Hepatic stellate cell (primary cell): ENCODE measurements around the gene ITIH4.
"Not testable (repeated sequence)": the region's sequence is repeated elsewhere in the genome, so short reads cannot be mapped to it uniquely, and the experiment has no call there.

Experiments
- DNase-seq: peaks from one replicate; pipeline ENCODE4 v3.0.0; 2011; ENCODE audit warnings: low spot score

Gene ITIH4

DNA sequence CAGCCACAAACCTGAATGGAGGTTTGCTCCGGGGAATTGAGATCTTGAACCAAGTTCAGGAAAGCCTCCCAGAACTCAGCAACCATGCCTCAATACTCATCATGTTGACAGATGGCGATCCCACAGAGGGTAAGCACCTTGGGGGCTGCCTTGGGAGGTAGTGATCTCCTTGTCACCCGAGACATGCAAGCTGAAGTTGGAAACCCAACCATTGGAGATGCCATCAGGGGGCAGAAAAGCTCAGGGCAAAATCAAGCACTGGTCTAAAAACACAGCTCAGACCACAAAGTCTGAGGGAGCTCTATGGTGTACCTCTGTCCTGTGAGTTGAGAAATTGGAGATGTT, 47.3 kb downstream of the ITIH4 start:
- no peak for DNase-seq

DNA sequence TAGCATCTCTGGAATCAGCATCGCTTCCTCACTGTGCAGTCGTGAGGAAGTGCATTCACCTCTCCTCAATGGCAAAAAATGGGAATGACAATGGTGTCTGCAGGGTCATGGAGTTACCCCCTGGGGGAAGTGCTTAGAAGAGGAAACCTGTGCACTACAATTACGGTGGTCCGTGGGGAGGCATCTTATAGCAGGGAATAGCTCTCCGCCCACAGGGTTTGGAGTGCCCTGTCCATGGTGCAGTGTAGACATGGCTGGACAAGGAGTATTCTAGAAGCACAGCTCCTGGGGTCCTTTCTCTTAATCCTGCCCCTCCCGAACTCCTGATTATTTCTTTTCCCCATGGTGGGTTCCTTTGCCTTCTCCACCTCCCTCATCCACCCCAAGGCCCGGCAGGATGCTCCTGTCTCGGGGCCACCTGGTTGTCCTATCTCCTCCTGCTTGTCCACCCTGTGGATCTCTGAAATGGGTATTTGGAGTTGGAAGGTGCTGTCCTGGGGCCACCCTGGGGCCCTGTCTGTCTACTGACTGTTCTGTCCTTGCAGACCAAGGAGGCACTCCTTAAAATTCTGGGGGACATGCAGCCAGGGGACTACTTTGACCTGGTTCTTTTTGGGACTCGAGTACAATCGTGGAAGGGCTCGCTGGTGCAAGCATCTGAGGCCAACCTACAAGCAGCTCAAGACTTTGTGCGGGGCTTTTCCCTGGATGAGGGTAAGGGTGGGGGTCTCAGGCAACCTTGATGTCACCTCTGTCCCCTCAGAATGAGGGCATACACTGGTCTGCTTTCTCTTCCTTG, 47.9 kb downstream of the ITIH4 start:
- no peak for DNase-seq

DNA sequence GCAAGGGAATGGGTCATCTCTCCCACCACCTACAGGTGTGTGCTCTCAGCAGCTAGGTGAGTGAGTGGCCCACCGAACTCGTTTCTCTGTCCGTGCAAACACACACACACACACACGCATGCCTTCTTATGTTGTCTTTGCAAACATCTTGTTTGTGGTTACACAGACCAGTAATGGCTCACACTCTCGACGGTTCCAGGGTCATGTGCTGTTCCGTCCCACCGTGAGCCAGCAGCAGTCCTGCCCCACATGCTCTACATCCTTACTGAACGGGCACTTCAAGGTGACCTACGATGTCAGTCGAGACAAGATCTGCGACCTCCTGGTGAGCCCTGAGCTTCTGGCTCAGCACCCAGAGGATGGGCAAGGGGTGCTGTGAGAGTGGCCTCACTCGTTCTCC, 48.7 kb downstream of the ITIH4 start:
- no peak for DNase-seq

DNA sequence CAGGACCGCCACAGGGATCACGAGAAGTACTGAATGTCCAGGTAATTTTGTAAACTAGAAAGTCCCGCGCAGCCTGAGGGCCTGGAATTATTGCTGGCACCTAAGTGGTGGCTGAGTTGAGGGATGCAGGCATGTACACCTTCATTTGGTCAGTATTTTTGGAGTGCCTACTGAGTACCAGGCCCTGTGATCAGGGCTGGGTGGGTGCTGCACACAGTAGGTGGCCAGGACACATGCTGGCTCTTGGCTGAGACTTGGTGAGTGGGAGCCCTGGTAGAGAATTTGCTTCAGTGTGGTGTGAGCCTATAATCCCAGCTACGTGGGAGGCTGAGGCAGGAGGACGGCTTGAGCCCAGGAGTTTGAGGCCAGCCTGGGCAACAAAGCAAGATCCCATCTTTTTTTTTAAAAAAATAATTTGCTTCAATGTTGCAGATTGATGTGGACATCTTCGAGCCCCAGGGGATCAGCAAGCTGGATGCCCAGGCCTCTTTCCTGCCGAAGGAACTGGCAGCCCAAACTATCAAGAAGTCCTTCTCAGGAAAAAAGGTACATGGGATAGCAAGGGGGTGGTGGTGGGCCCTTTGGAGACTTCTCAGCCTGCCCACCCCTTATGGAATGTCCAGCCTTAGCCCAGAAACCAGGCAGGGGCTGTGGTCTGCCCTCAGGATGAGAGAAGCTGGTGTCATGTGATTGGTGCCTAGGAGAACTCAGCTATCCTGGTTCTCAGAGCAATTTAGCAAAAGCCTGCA, 50.5 kb downstream of the ITIH4 start:
- DNase-seq = no peak

DNA sequence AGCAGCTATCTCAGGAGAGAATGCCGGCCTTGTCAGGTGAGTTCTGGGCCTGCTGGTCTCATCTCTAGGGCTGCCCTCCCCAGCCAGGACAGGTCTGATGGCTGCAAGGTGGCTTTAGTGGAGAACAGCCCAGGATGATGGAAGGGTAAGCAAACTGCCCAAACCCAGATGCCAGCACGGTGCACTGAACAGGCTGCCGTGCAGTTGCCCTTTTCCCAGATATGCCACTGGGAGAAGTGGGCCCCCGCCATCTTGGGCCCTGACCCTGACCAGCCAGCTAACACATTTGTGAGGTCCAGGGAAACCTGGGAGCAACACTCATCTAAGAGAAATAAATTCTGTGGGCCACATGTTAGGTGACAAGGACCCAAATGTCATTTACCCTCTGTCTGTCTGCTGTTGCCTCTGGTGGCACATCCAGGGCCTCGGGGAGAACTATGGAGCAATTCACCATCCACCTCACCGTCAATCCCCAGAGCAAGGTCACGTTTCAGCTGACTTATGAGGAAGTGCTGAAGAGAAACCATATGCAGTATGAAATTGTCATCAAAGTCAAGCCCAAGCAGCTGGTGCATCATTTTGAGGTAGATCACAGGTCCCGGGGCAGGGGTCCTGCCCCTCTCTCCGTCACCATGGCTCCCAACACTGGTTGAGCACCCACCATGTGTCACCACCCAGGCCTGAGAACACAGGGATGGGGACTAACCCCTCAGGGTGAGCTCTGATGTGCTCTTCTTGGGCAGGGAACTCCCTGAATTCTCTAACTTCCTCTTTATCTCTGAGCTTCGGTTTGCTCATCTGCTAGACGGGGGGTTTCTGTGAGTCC, 51.2 kb downstream of the ITIH4 start:
- no peak for DNase-seq

DNA sequence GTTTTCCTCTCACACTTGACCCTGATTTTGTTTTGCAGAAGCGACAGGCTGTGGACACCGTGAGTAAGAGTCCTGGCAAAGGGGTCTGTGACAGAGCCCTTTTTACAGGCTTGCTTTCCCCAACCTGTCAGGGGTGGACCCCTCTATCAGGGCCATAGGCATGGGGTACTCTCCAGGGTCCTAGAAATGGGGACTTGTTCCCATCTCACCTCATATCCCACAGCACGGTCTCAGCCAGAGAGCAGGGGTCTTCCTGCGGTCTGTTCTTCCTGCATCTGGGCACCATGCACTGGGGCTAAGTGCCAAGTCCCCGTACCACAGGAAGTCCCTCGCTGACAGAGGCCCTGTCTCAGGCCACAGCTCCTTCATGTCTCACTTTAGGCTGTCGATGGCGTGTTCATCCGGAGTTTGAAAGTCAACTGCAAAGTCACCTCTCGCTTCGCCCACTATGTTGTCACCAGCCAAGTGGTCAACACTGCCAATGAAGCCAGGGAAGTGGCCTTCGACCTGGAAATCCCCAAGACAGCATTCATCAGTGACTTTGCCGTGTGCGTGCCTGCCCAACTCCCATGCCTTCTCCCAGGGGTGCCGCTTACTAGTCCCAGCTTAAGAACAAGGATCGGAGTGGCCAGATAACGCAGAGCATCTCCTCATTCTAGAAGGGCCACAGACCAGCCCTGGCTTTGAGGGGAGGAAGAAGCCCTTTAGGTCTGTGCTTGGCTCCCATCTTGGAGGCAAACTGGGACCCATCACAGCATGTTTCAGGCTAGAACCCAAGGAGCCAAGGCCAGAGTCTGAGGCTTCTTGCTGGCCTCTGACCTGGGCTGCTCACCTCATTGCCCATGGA, 52.3 kb downstream of the ITIH4 start:
- DNase-seq = no peak

DNA sequence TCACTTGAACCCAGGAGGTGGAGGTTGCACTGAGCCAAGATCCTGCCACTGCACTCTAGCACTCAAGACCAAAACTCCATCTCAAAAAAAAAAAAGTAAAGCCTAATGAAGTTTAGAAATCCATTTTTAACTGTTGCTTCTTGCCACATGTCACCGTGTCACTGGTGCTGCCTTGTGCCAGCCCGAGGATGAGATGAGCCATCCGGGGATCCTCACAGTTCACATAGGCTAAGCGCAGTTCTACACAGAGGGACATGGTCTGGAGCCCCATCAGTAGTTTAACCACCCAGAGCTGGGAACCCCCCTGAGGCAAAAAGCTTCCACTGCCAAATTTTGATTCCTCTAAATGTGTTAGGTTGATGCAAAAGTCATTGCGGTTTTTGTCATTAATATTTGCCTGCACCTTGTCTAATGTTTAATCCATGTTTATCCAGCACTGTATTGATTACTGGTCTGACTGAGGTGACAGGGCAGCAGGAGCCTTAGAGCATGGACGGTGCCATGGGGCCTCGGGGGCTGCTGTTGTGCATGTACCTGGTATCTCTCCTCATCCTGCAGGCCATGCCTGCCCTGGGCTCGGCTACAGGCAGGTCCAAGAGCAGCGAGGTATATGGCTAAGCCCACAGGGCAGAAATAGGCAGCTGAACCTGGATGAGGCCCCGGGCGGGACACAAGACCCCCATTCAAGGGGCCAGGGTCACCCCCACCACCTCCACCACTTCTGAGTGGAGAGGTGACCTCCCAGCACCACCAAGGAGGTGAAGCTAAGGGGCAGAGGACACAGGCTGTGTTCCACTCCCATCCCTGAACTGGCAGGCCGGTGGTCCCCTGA, 53.1 kb downstream of the ITIH4 start, which contains the start of gene ITIH1:
Gene ITIH1, plus strand, starts transcription at position 473 of the 832 bp plus-strand sequence. Its CDS starts 17 bp downstream, at position 490.
- DNase-seq = no peak

DNA sequence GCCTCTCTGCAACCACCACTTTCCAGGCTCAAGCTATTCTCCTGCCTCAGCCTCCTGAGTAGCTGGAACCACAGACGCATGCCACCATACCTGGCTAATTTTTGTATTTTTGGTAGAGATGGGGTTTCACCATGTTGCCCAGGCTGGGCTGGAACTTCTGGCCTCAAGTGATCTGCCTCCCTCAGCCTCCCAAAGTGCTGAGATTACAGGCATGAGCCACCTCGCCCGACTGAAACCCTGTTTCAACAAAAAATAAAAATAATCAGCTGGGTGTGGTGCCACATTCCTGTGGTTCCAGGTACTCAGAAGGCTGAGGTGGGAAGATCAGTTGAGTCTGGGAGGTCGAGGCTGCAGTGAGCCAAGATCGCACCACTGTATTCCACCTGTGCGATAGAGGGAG, 54.0 kb downstream of the ITIH4 start:
- not testable (repeated sequence) for DNase-seq

DNA sequence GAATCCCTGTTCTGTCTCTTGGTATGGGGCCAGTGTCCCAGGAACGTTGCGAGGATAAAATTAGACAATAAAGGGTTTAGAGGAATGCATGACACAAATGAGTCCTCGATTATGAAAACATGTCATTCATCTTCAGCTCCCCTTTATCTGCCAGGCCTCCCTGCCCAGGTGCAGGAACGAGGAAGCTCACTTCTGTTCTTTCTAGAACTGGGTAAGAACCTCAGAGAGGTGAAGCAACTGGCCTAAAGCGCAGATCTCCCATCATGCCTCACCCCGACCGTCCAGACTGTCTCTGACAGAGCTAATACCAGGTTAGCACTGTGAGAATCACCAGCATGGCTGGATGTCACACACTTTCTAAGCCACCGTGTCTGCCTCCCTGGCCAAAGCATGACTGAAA, 54.6 kb downstream of the ITIH4 start:
- DNase-seq = no peak

DNA sequence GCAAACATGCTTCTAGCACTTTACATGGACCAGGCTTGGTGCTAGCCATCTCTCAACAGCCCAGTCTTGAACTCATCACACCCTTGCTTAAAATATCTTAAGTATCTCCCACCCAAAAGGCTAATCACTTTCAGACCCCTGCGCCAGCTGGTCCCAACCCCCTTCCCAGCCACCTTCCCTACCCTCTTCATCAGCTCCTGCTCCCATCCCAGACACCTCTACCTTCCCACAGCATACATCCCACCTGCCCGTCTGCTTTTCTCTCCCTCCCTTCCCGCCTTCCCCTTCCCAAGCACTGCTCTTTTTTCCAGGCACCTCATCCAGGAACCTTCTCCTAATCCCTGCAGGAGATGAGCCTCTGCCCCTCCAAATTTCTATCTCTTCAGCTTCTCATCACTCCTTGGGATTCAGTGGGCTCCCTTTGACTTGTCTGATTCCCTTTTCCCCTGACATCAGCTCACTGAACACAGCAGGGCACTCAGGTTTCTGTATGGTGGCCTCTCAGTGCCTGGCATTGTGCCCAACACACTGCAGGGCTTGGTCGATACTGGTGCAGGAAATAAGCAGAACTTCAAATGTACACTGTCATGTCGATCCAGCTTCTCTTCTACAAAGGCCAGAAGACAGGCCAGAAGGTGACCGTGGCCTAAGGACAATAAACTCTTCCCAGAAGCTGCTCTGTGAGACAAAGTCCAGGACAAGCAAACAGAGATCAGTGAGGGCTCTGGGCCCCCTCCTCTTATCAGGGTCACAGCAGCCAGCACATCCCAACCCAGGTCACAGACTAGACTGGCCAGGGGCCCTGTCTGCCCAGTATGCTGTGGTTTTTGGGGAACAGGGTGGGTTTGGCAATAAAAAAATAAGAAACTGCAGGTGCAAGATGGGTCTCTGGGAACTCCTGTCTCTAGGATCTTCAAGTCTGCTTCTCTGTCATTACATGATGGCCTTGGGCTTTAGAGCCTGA, 55.3 kb downstream of the ITIH4 start:
- DNase-seq = no peak

DNA sequence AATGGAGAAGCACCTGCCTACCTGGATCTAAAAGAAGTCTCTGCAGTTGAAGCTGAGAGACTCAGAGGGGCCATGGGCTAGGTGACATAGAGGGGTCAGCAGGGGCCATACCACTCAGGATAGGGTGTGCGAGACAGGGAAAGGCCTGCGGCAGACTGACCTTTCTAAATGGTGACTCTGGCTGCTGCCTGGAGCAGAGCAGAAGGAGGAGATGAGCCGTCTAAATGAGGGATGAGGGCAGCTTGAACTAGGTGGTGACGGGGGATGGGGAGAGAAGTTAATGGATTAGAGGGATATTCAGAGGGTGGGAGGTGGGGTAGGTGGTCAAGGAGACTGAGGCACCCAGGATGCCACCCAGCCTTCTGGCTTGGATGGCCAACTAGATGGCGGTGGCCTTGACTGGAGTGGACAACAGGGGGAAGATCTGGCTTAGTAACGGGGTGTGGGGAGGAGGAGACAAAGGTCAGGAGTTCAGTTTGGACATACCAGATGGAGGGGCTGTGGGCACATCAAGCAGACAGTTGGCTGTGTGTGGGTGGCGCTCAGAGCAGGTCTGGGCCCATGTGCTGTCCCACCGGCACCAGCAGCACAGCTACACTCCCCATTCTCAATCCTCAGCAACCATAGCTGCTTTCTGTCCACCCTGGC, 56.3 kb downstream of the ITIH4 start:
- DNase-seq = no peak

DNA sequence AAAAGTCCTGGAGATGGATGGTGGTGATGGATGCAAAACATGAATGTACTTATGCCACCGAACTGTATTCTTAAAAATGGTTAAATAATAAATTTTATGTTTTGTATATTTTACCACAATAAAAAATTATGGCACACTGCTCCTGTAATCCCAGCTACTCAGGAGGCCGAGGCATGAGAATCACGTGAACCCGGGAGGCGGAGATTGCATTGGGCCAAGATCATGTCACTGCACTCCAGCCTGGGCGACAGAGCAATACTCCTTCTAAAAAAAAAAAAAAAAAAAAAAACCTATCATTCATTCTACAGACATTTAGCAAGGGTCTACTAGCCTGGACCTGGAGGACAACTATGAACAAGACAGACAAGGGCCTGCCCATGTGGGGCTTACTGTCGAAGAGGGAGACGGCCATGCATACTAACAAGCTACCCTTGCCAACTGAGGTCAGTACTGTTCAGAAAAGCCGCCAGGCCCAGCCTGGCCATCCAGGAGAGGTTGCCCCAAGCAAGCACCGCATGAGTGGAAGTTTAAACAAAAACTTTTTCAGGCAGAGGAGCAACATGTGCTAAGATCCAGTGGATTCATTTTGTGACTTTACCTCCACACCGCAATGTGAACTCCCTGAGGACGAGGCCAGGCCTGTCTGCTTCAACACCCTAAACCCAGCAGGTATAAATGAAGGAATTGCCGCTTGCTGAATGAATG, 57.0 kb downstream of the ITIH4 start:
- DNase-seq = no peak

DNA sequence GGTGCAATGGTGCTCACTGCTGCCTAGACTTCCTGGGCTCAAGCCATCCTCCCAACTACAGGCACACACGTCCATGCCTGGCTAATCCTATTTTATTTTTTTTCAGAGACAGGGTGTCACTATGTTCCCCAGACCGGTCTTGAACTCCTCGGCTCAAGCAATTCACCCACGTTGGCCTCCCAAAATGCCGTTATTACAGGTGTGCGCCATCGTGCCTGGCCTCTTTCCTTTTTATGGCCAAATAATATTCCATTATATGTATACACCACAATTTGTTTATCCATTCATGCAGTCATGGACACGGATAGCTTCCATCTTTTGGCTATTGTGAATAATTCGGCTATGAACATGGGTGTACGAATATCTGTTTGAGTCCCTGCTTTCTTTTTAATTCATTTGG, 58.8 kb downstream of the ITIH4 start:
- DNase-seq = no peak

DNA sequence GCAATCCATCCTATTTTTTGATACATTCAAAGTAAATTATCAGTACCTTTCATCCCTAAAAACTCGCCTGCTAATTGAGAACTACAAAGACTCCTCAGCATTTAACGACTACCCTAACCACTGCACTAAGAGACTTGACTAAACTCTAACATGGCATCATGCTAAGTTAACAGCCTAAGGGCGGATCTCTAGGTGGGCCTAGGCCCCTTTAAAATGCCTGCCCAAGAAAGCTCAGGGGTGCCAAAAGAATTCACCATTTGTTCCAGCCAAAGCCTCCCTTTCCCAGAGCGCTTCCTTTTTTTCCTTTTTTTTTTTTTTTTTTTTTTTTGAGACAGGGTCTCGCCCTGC, 59.2 kb downstream of the ITIH4 start:
- no peak for DNase-seq

DNA sequence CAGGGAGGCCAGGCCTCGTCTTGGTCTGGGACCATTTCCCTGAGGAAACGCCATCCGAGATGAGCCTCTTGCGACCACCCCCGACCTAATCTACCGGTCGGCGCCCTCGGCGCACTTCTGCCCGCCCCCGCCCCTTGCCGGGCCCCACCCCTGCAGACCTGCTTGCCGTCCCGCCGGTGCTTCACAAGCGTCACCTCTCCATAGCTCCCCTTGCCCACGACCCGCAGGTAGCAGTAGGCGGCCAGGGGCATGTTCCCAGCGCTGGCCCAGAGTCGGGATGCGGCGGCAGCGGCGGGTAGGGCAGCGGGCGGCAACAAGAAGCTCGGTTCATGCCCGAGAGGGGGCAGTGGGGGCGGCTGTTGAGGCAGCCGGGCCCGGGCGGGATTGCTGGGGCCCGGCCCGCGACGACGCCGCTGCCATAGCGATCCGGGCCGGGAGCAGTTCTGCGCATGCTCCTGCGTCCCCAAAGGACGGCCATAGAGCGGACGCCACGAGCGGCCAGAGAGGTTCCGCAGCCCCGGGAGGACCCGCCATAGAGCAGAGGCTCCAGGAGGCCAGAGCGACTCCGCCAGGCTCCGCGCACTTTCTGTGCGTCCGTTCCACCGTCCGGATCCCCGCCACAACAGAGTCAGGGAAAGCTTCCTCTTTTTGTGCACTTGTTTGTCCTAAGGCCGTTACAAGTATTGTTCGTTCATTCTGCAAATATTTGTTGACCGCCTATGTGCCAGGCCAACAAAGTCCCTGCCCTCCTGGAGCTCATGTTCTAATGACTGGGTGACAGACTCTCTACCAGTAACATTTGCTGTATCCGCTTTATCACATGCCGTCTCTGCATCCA, 59.8 kb downstream of the ITIH4 start, which contains the start of gene NEK4:
Gene NEK4, minus strand, starts transcription at position 445 of the 838 bp plus-strand sequence. Its CDS starts 194 bp downstream, at position 251.
- DNase-seq = peak; percentile 97

DNA sequence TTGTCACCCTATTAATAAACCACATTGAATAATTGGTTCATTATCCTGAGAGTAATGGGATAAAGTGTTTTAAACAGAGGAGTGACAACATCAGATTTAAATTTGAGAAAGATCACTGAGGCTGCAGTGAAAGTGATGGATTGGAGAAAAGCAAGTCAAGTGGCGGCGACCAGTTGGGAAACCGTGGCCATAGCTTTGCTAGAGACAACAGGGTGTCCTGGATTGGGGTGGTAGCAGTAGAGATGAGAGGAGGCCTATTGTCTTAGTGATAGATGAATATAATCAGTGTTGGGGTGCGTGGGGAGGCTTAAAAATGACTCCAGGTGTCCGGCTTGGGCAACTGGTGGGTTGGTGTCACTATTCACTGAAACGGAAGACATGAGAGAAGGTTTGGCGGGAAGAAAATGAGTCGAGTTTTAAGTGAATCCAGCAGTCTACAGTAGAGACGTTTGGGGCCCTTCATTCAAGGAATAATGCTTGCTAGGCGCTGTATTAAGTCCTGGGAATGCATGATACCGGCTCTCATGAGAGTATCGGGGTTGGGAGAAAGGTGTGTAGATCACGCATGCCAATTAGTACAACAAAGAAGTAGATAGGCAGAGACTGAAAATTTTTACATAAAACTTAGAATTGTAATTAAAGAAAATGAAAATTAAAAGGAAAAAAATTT, 60.6 kb downstream of the ITIH4 start:
- DNase-seq = no peak

DNA sequence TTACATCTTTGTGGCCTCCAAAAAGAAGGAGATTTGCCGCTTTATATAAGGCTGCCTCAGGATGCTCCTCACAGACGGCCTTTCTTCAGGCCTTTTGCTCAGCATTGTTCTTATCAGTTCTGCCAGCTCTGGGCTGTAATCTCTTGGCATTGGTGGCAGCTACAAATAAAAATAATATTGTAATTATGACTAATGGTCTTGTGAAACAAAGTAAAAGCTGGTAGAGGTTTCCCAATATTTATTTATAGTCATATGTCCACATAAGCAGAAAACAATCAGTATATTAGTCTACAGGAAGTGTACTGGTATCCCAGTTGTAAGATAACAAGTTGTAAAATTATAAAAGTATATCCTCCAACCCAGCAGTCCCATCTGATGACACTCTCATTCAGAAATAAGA, 67.0 kb downstream of the ITIH4 start:
- DNase-seq = no peak
